ENCODE measurements around the gene ELMO1. TPM values are rescaled to one million over a fixed set of nuclear protein-coding genes. Genes with fewer than 3 reads are reported as not detected.

Gene ELMO1
- total RNA-seq, 1 donor from 2014 or later = 132 TPM

DNA sequence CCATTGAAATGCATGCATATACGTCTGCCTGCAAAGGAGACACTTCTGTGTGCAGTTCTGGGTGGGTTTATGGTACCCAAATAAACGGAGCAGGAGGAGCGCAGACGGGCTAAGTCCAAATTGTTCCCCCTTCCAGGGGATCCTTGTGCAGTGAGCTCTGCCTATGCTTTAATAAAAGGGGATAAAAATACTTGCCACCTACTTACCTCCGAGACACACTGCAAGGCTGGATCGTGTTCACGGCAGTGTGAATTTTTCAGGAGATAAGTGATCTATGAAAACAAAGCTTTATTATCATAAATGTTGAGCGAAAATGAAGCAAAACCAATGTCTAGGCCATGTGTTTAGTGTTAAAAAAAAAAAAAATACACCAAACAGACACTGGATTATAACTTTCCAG, 415.5 kb downstream of the ELMO1 start:
- no peaks in the 10 kb centered on the region for H3K4me1 Mint-ChIP-seq
- no peak overlapping the region for H3K4me3 Mint-ChIP-seq
- CTCF ChIA-PET = no interaction called here
- TF ChIP-seq, protein P1, sequence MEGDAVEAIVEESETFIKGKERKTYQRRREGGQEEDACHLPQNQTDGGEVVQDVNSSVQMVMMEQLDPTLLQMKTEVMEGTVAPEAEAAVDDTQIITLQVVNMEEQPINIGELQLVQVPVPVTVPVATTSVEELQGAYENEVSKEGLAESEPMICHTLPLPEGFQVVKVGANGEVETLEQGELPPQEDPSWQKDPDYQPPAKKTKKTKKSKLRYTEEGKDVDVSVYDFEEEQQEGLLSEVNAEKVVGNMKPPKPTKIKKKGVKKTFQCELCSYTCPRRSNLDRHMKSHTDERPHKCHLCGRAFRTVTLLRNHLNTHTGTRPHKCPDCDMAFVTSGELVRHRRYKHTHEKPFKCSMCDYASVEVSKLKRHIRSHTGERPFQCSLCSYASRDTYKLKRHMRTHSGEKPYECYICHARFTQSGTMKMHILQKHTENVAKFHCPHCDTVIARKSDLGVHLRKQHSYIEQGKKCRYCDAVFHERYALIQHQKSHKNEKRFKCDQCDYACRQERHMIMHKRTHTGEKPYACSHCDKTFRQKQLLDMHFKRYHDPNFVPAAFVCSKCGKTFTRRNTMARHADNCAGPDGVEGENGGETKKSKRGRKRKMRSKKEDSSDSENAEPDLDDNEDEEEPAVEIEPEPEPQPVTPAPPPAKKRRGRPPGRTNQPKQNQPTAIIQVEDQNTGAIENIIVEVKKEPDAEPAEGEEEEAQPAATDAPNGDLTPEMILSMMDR (IDR thresholded peaks at IDR 0.05) = no peak
- H3K9me3 Mint-ChIP-seq = no peaks in the 10 kb centered on the region
- no peak for ATAC-seq (ENCODE audit: low read depth)
- intact Hi-C loops (cut with micrococcal nuclease) = no loop called here
- POLR2A ChIA-PET = no interaction called here
- no peak for DNase-seq
- peaks cover 68% of the 10 kb centered on the region for H3K36me3 Mint-ChIP-seq (ENCODE audit: low read depth)
- no peaks in the 10 kb centered on the region for H3K27me3 Mint-ChIP-seq
- no peak overlapping the region for H3K27ac Mint-ChIP-seq

DNA sequence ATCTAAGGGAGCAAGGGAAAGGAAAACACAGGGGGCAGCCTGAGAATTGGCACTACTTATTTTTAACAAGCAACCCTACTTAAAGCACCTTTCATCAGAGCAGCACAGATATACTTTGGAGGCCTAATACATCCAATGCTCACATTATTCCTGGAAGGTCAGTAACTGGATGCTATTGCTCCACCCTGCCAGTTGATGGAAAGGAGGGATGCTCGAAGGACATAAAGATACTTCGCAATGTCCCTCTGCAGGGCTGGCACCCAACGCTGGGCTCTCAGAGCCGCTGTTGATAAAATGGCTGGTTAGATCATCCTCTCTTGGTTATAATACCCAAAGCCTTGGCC, 416.4 kb downstream of the ELMO1 start:
- TF ChIP-seq, protein P1 (IDR thresholded peaks at IDR 0.05) = no peak
- Mint-ChIP-seq H3K4me3 (no peak overlapping the region), H3K27ac (no peak overlapping the region), H3K36me3 (ENCODE audit: low read depth) (peaks cover 62% of the 10 kb centered on the region), H3K4me1 (no peaks in the 10 kb centered on the region), H3K9me3 (no peaks in the 10 kb centered on the region), H3K27me3 (no peaks in the 10 kb centered on the region)
- intact Hi-C loops (cut with micrococcal nuclease) = no loop called here
- ChIA-PET CTCF (no interaction called here), POLR2A (no interaction called here)
- DNase-seq (no peak), ATAC-seq (ENCODE audit: low read depth) (no peak)

DNA sequence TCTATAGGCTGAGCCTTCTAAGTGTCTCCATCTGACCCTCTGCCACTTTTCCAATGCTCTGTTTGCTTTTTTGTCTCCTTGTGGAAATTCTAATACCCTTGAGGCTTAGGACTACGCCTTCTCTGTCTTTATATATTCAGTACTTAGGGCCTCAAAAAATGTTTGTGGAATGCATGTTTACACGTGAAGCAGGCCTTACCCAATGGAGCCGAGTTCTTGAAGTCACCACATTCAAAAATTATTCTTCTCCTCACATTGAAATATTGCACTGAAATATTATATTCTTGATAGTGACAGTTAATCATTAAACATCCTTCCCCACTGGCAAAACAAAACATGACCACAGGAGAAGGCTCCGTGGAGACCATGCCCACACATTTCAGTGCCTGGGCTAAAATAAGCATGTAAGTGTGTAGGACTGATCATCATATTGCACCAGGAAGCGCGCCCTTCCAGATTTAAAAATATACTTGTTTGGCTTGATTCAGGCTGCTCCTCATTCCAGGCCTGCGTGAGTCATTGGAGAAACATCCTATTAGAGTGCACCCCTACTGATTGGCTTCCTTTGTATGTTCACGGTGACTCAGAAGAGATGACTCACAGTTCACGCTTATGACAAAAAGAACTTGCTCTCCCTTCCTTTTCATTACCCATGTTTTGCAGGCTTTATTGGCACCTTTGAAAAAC, 416.9 kb downstream of the ELMO1 start:
- H3K4me1 Mint-ChIP-seq = no peaks in the 10 kb centered on the region
- intact Hi-C loops (cut with micrococcal nuclease) = no loop called here
- no peaks in the 10 kb centered on the region for H3K9me3 Mint-ChIP-seq
- H3K27me3 Mint-ChIP-seq = no peaks in the 10 kb centered on the region
- DNase-seq = no peak
- CTCF ChIA-PET = no interaction called here
- TF ChIP-seq, protein P1 (IDR thresholded peaks at IDR 0.05) = no peak
- no peak overlapping the region for H3K4me3 Mint-ChIP-seq
- POLR2A ChIA-PET = no interaction called here
- no peak for ATAC-seq (ENCODE audit: low read depth)
- H3K36me3 Mint-ChIP-seq (ENCODE audit: low read depth) = peaks cover 64% of the 10 kb centered on the region
- H3K27ac Mint-ChIP-seq = no peak overlapping the region

DNA sequence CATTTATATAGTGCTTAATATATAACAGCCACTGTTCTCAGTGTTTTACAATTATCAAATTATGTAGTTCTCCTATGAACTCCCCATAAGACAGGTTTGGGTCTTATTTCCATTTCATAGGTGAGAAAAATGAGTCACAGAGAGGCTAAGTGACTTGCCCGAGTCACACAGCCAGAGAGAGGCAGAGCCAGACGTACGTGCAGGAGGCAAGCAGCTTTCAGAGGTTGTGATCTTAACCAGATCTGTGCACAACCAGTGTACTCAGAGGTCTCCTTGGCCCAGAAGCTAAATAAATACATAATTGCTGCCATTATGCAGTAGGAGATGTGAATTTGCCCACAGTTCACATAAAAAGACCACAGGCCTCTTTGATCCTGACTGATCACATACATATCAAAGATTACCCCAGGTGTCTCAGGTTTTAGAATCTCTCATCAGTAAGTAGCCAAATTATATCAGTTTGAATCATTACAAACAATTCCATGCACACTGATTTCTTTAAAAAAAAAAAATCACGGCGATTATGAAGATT, 419.7 kb downstream of the ELMO1 start:
- CTCF ChIA-PET = no interaction called here

DNA sequence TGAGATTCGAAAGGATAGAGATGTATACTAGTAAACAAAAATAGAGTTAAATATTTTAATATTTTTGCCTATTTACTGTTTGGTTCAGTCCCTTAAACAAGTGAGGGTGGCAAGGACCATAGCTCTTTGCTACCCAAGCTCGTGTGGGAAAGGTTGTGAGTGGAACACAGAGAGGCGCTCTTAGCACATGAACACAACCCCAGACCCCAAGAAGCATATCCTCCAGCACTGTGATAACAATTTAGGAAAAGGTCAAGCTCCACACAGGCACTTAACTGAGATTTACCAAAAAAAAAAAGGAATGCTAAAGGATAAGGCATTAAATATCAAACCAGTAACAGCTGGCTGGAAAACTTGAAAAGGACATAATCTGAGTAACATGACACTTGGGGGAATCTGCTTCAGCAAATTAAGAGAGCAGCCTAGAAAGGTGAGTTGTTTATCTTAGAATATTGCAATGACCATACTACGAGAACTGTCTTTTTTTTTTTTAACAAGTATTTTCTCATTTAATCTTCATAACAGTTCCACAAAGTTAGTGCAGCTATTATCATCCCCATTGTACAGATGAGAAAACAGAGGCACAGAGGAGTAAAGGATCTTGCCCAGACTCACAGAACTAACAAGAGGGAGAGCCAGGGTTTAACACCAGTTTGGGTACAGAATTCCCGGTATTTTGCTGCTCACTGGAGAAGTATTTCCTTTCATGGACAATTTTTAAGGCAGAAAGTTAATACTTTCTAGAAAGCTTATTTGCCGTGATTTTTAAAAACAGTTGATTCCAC, 420.9 kb downstream of the ELMO1 start:
- ATAC-seq (ENCODE audit: low read depth) = no peak
- Mint-ChIP-seq H3K4me1 (no peaks in the 10 kb centered on the region), H3K9me3 (no peaks in the 10 kb centered on the region), H3K4me3 (no peak overlapping the region), H3K27ac (no peak overlapping the region), H3K36me3 (ENCODE audit: low read depth) (peaks cover 61% of the 10 kb centered on the region), H3K27me3 (no peaks in the 10 kb centered on the region)
- intact Hi-C loops (cut with micrococcal nuclease) = no loop called here
- ChIA-PET CTCF (no interaction called here), POLR2A (no interaction called here)
- DNase-seq = no peak
- TF ChIP-seq, protein P1 (IDR thresholded peaks at IDR 0.05) = no peak

More for the DNA sequence above, 419.7 kb downstream of the ELMO1 start:
- TF ChIP-seq, protein P1 (IDR thresholded peaks at IDR 0.05) = no peak
- Mint-ChIP-seq H3K4me3 (no peak overlapping the region), H3K36me3 (ENCODE audit: low read depth) (peaks cover 68% of the 10 kb centered on the region), H3K27me3 (no peaks in the 10 kb centered on the region), H3K9me3 (no peaks in the 10 kb centered on the region), H3K27ac (no peak overlapping the region), H3K4me1 (no peaks in the 10 kb centered on the region)
- no peak for ATAC-seq (ENCODE audit: low read depth)
- intact Hi-C loops (cut with micrococcal nuclease) = no loop called here
- DNase-seq = no peak
- POLR2A ChIA-PET = no interaction called here

Data from activated B cell treated with CpG ODN at 0.5 μM for 24 hours (primary cell).